OCI-LY3 (cell line): Measurements from ENCODE around the gene MYH6.

Experiments used
- H2AFZ ChIP-seq: fragments of 200-600, 300-600 bp; shearing (Covaris generic); 2 replicates; pipeline ENCODE4 v1.6.0; 2014; ENCODE audit warnings: antibody characterized with exemption, low read depth, low read length
- H3K27ac ChIP-seq: fragments of 200-600, 300-600 bp; sonication (generic); 2 replicates; pipeline ENCODE4 v1.5.1; 2014; ENCODE audit warnings: mild to moderate bottlenecking, low read length, moderate library complexity, mixed read lengths
- H3K27me3 ChIP-seq: fragments of 200-600, 300-600 bp; sonication (generic); 2 replicates; pipeline ENCODE4 v1.6.1; 2014; ENCODE audit warnings: low read depth, low read length, mixed read lengths
- H3K36me3 ChIP-seq: fragments of 200-600, 300-600 bp; sonication (generic); replicated peaks from 2 replicates; pipeline ENCODE3; 2014; ENCODE audit warnings: low read depth, low read length, mixed read lengths
- H3K4me1 ChIP-seq: fragments of 300-600, 200-600 bp; sonication (generic); 2 replicates; pipeline ENCODE4 v1.6.1; 2014; ENCODE audit warnings: low read length, mixed read lengths
- H3K4me2 ChIP-seq: fragments of 200-600, 300-600 bp; sonication (generic); 2 replicates; pipeline ENCODE4 v1.6.1; 2014; ENCODE audit warnings: low read length, mixed read lengths
- H3K4me3 ChIP-seq: fragments of 300-600, 200-600 bp; sonication (generic); 2 replicates; pipeline ENCODE4 v1.5.1; 2014; ENCODE audit warnings: antibody characterized with exemption, mild to moderate bottlenecking, low read length, moderate library complexity
- H3K79me2 ChIP-seq: fragments of 300-600, 200-600 bp; shearing (Covaris generic); 2 replicates; pipeline ENCODE4 v1.6.1; 2014; ENCODE audit warnings: mild to moderate bottlenecking, low read length, mixed read lengths
- H3K9ac ChIP-seq: fragments of 300-600, 200-600 bp; shearing (Covaris generic); 2 replicates; pipeline ENCODE4 v1.6.0; 2014; ENCODE audit warnings: mild to moderate bottlenecking, low read length, moderate library complexity
- H3K9me3 ChIP-seq: fragments of 200-600, 300-600 bp; shearing (Covaris generic); 2 replicates; pipeline ENCODE4 v1.6.1; 2014; ENCODE audit warnings: low read length, mixed read lengths; ENCODE audit not compliant: insufficient read depth
- H4K20me1 ChIP-seq: fragments of 200-600, 300-600 bp; sonication (generic); 2 replicates; pipeline ENCODE4 v1.6.1; 2016; ENCODE audit warnings: low read length, mixed read lengths; ENCODE audit not compliant: insufficient read depth
- EZH2phosphoT487 ChIP-seq: fragments of 200-600 bp; shearing (Covaris generic); IDR thresholded peaks from 2 replicates; pipeline ENCODE4 v1.6.1; 2018; ENCODE audit warnings: antibody characterized with exemption, mixed run types, low read depth
- TF ChIP-seq, protein P1 (sequence below): fragments of 200-600, 300-600 bp; sonication (generic); IDR thresholded peaks from 2 replicates; pipeline ENCODE4 v1.5.1; 2014; ENCODE audit warnings: antibody characterized with exemption, low read length, low read depth

The MYH6 gene

DNA sequence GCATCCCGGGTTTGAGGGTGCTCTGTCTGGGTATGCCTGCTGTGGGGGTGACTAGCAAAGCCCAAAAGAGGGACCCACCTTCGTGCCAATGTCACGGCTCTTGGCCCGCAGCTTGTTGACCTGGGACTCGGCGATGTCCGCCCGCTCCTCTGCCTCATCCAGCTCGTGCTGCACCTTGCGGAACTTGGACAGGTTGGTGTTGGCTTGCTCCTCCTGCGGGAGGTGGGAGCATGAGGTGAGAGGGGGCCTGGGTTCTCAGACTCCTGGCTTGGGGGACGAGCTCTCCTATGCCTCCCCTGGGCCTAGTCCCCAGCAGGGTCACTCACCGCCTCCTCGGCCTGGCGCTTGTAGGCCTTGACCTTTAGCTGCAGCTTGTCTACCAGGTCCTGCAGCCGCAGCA lies 5.6 kb upstream of the MYH6 start:
- Histone ChIP-seq H3K9ac (no peak overlapping the region), H3K4me1 (peaks cover 26% of the 10 kb centered on the region), H3K27me3 (no peaks in the 10 kb centered on the region), H3K4me2 (no peak overlapping the region), H4K20me1 (no peaks in the 10 kb centered on the region), H3K27ac (no peak overlapping the region), H2AFZ (no peak overlapping the region), H3K79me2 (no peaks in the 10 kb centered on the region), H3K9me3 (no peaks in the 10 kb centered on the region), H3K36me3 (no peaks in the 10 kb centered on the region), H3K4me3 (no peak overlapping the region)
- no peak for TF ChIP-seq EZH2phosphoT487
- TF ChIP-seq, protein P1, sequence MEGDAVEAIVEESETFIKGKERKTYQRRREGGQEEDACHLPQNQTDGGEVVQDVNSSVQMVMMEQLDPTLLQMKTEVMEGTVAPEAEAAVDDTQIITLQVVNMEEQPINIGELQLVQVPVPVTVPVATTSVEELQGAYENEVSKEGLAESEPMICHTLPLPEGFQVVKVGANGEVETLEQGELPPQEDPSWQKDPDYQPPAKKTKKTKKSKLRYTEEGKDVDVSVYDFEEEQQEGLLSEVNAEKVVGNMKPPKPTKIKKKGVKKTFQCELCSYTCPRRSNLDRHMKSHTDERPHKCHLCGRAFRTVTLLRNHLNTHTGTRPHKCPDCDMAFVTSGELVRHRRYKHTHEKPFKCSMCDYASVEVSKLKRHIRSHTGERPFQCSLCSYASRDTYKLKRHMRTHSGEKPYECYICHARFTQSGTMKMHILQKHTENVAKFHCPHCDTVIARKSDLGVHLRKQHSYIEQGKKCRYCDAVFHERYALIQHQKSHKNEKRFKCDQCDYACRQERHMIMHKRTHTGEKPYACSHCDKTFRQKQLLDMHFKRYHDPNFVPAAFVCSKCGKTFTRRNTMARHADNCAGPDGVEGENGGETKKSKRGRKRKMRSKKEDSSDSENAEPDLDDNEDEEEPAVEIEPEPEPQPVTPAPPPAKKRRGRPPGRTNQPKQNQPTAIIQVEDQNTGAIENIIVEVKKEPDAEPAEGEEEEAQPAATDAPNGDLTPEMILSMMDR = no peak

DNA sequence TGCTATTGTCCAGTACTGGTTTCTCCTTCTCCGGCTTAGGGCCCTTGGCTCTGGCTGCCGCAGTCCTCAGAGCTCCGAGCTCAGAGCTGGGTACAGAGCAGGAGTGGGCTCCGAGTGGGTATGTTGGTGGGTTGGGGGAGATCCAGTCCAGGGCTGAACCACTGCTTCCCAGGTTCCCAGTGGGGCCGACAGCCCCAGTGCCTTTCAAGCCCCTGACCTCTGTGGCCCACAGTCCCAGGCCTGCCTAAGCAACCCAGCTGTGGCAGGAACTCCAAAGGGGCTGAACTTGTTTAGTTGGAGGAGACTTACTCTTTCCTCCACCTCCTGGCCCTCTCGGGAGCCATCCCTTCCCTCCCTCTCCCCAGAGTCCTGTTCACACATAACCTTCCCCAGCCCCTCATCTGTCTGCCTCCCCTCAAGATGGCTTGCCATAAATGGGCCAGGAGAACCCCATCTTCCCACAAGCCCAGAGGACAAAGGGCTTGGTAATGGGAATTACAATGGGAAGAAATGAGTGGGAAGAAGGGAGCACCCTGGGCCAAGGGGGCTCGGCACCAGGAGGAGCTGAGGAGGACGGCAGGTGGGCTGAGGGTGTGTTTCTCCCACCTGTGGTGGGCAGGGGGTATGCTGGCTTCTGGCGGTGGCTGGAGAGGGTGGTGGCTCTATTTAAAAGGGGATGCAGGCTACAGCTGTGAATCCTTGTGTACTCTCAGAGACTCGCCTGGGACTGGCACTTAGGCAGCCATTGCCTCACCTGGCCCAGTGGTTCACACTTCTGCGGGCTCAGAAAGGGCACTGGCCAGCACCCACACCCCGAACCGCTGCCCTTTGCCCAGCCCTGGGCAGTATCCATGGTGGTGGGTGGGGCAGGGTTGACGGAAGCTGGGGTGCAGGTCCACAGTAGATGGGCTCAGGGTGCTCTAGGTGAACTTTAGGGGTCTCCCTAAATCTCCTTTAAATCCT lies 3.8 kb upstream of the MYH6 start:
- Histone ChIP-seq H3K36me3 (no peaks in the 10 kb centered on the region), H3K4me1 (peaks cover 32% of the 10 kb centered on the region), H3K4me2 (no peak overlapping the region), H3K9me3 (no peaks in the 10 kb centered on the region), H3K27ac (no peak overlapping the region), H3K27me3 (no peaks in the 10 kb centered on the region; the same call in 1 of the 2 replicates), H3K4me3 (no peak overlapping the region), H3K79me2 (no peaks in the 10 kb centered on the region), H2AFZ (no peak overlapping the region), H4K20me1 (no peaks in the 10 kb centered on the region), H3K9ac (no peak overlapping the region)
- TF ChIP-seq, protein P1 = no peak
- TF ChIP-seq EZH2phosphoT487 = no peak

DNA sequence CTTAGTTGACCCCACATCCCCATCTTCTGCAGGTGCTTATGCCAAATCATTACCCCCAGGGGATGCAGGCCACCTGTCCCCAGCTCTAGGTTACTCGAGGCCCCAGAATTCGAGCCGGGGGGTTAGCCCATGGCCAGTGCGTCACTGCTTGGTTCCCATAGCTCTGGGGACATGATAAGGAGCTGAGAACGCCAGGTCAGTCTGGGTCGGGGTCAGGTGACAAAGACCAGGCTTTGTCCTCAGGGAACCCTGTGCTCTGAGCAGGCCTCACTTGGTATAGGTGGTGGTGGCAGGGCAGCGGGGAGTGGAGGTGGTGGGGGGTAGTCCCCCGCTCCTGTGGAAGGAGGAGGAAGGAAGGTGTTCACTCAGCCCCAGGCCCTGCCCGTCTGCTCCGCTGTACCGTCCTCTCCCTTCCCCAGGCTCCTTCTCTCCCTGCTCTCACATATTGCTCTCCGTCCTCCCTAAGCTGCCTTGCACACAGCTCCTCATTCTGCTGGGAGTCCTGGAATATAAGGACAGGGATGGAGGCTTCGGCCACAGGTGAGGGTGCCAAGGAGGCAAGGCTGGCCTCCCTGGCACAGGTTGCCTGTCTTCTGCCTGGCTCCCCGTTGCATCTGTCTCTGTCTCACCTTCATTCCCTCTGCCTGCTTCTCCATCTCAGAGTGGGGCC lies 2.0 kb upstream of the MYH6 start:
- Histone ChIP-seq H3K9me3 (no peaks in the 10 kb centered on the region), H3K4me2 (peak overlapping the region; percentile 68), H4K20me1 (no peaks in the 10 kb centered on the region), H3K36me3 (no peaks in the 10 kb centered on the region), H3K9ac (no peak overlapping the region), H2AFZ (no peak overlapping the region; the same call in 1 of the 2 replicates), H3K27me3 (no peaks in the 10 kb centered on the region; the same call in 1 of the 2 replicates), H3K27ac (peak overlapping the region; percentile 2; the same call in 1 of the 2 replicates), H3K79me2 (no peaks in the 10 kb centered on the region), H3K4me1 (peaks cover 43% of the 10 kb centered on the region), H3K4me3 (peak overlapping the region; percentile 43; the same call in 1 of the 2 replicates)
- no peak for TF ChIP-seq EZH2phosphoT487
- TF ChIP-seq, protein P1 = no peak

DNA sequence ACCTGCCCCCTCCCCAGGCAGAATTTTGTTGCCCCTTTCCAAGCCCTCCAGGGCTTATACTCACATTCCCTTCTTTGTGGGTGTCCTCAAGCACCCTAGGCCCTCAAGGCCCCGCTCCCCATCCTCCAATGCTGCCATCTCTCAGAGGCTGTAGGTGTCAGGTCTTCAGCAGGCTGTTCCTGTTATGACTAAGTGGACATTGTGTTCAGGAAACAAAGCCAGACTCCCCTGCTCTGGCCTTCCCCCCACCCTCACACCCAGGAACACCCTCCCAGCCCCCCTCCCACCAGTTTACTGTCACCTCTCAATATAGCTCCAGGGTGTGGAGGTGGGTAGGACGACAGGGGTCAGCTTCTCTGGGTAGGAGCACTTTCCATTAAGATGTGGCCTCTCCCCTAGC lies 1.4 kb upstream of the MYH6 start:
- Histone ChIP-seq H4K20me1 (no peaks in the 10 kb centered on the region), H3K4me2 (peak overlapping the region; percentile 68), H3K79me2 (no peaks in the 10 kb centered on the region), H3K27ac (peak overlapping the region; percentile 2; the same call in 1 of the 2 replicates), H3K9me3 (no peaks in the 10 kb centered on the region), H3K9ac (no peak overlapping the region), H3K4me3 (peak overlapping the region; percentile 43), H3K27me3 (no peaks in the 10 kb centered on the region; the same call in 1 of the 2 replicates), H3K4me1 (peaks cover 43% of the 10 kb centered on the region), H3K36me3 (no peaks in the 10 kb centered on the region), H2AFZ (no peak overlapping the region; the same call in 1 of the 2 replicates)
- no peak for TF ChIP-seq EZH2phosphoT487
- TF ChIP-seq, protein P1 = no peak
